Gastroesophageal sphincter (tissue), 4 donors: ENCODE data around the gene APBB1. TPM values are rescaled to one million over a fixed set of nuclear protein-coding genes. Genes with fewer than 3 reads are reported as not detected.
A peak's percentile ranks its signal among the peaks of the same experiment; 100 is the strongest.

Experiments
- ATAC-seq: fragments of 150-250 bp; one replicate; pipeline ENCODE4 v1.9.1; 2016; ENCODE audit warnings: mild to moderate bottlenecking, moderate library complexity
- H3K27ac ChIP-seq, 4 donors: fragments of 200-600 bp; sonication (generic) in 3 of 4; 1 replicate in 3 of 4; 2 replicates in 1 of 4; pipeline ENCODE4 v1.5.1; 2016 to 2019
- H3K27me3 ChIP-seq: fragments of 200-600 bp; sonication (generic); one replicate; pipeline ENCODE4 v1.5.1; 2019
- H3K36me3 ChIP-seq, 2 donors: fragments of 200-600 bp; sonication (generic); one replicate each; pipeline ENCODE4 v1.5.1; 2019; ENCODE audit warnings: control low read depth in 1 of 2
- H3K4me1 ChIP-seq, 3 donors: fragments of 200-600 bp; sonication (generic); 1 replicate in 2 of 3; 2 replicates in 1 of 3; pipeline ENCODE4 v1.5.1; 2016 to 2019; ENCODE audit warnings: control low read depth in 2 of 3
- H3K4me3 ChIP-seq, 2 donors: fragments of 200-600 bp; sonication (generic); one replicate each; pipeline ENCODE4 v1.5.1; 2019; ENCODE audit warnings: mild to moderate bottlenecking in 1 of 2, moderate library complexity in 1 of 2
- H3K9me3 ChIP-seq, 3 donors: fragments of 200-600 bp; sonication (generic); one replicate each; pipeline ENCODE4 v1.5.1; 2017 to 2019; ENCODE audit warnings: control low read depth in 2 of 3
- EP300 ChIP-seq: sonication (generic); formaldehyde crosslinking; IDR thresholded peaks from one replicate; pipeline ENCODE4 v1.6.1; 2017; ENCODE audit warnings: antibody characterized with exemption, mild to moderate bottlenecking
- POLR2A ChIP-seq, 2 donors: fragments of 450-650 bp; IDR thresholded peaks; one replicate each; pipeline ENCODE4 v1.6.1; 2017; ENCODE audit warnings: antibody characterized with exemption in 2 of 2, mild to moderate bottlenecking in 2 of 2, moderate library complexity in 1 of 2
- POLR2AphosphoS5 ChIP-seq: sonication (generic); formaldehyde crosslinking; IDR thresholded peaks from one replicate; pipeline ENCODE4 v1.6.1; 2017; ENCODE audit warnings: antibody characterized with exemption
- WGBS, 2 donors: methylation state at CpG; one replicate each; pipeline ENCODE4 v1.1.5; 2018; ENCODE audit warnings: low coverage in 1 of 2; 5-methylcytosine and 5-hydroxymethylcytosine counted together
- total RNA-seq, 4 donors: library from RNA; depleted of rRNA; stranded (reverse); fragments of >200 nt; gene quantifications; one replicate each; pipeline ENCODE4 v1.1.0, GENCODE V29; 2016
- TF ChIP-seq, protein P1 (sequence below), 4 experiments: fragments of 200-600 bp in 2 of 4; fragments of 450-650 bp in 2 of 4; sonication (generic) in 1 of 4; IDR thresholded peaks; one replicate each; pipeline ENCODE4 v1.5.1; 2017 to 2019; ENCODE audit warnings: antibody characterized with exemption in 4 of 4, mild to moderate bottlenecking in 2 of 4, moderate library complexity in 2 of 4

The APBB1 gene
- total RNA-seq, 4 donors from 2014 or later: 55.9 to 149 (median 73.1) TPM

- no peak overlapping the region for H3K4me3 ChIP-seq
- no peaks in the 10 kb centered on the region for H3K9me3 ChIP-seq
- ATAC-seq: peak; percentile 81
- H3K27me3 ChIP-seq: no peaks in the 10 kb centered on the region
- no peak overlapping the region for H3K27ac ChIP-seq
- no peak for TF ChIP-seq POLR2AphosphoS5
- TF ChIP-seq POLR2A (IDR thresholded peaks at IDR 0.05): no peak
- no peak for TF ChIP-seq EP300
- TF ChIP-seq, protein P1, sequence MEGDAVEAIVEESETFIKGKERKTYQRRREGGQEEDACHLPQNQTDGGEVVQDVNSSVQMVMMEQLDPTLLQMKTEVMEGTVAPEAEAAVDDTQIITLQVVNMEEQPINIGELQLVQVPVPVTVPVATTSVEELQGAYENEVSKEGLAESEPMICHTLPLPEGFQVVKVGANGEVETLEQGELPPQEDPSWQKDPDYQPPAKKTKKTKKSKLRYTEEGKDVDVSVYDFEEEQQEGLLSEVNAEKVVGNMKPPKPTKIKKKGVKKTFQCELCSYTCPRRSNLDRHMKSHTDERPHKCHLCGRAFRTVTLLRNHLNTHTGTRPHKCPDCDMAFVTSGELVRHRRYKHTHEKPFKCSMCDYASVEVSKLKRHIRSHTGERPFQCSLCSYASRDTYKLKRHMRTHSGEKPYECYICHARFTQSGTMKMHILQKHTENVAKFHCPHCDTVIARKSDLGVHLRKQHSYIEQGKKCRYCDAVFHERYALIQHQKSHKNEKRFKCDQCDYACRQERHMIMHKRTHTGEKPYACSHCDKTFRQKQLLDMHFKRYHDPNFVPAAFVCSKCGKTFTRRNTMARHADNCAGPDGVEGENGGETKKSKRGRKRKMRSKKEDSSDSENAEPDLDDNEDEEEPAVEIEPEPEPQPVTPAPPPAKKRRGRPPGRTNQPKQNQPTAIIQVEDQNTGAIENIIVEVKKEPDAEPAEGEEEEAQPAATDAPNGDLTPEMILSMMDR (IDR thresholded peaks at IDR 0.05): peak; percentile 73 to 92 (median 80)
- H3K4me1 ChIP-seq: no peaks in the 10 kb centered on the region
- WGBS, 2 donors: 0 to 35% methylated on average over 1 to 2 of the region's 5 CpGs
- H3K36me3 ChIP-seq: peaks cover 0 to 12% of the 10 kb centered on the region in 2 donors
Measured at GRCh38 chr11:6443269-6444003, 24.5 kb upstream of the APBB1 start.

DNA sequence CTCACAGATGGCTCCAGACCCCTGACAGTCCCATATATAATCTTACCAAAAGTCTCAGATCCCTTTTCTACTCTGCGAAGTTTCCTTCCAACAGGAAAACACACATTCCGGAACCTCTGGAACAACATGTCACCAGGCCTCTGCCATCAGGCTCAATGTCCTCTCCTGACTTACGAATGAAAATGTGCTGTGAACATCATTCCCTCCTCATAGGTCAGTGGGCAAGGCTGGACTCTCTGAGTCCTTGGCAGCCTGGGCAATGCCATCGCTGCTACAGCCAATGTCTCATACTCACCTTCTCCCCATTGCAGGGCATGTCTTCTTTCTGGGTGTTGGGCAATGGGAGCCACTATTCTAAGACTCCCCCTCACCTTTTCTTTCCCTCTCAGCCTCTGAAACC lies 23.5 kb upstream of the APBB1 start:
- Histone ChIP-seq H3K27ac (no peak overlapping the region), H3K4me1 (no peaks in the 10 kb centered on the region), H3K27me3 (no peaks in the 10 kb centered on the region), H3K4me3 (no peak overlapping the region), H3K36me3 (peaks cover 0 to 2% of the 10 kb centered on the region in 2 donors), H3K9me3 (no peaks in the 10 kb centered on the region)
- ATAC-seq: no peak
- TF ChIP-seq, protein P1 (IDR thresholded peaks at IDR 0.05): no peak
- TF ChIP-seq EP300: no peak
- TF ChIP-seq POLR2A (IDR thresholded peaks at IDR 0.05): no peak
- no peak for TF ChIP-seq POLR2AphosphoS5
- WGBS, 2 donors: 85 to 89% methylated on average over 2 to 4 of the region's 4 CpGs

- TF ChIP-seq POLR2A (IDR thresholded peaks at IDR 0.05) (no peak), EP300 (no peak), POLR2AphosphoS5 (no peak)
- TF ChIP-seq, protein P1 (IDR thresholded peaks at IDR 0.05): no peak
- ATAC-seq: no peak
- Histone ChIP-seq H3K4me3 (no peak within 1 kb of the TSS), H3K9me3 (no peaks in the 10 kb centered on the region), H3K27ac (no peak within 1 kb of the TSS), H3K4me1 (no peaks in the 10 kb centered on the region), H3K36me3 (no peaks in the 10 kb centered on the region), H3K27me3 (no peaks in the 10 kb centered on the region)
- WGBS, 2 donors: 72% methylated on average over 2 of the region's 3 CpGs; no CpG with 5 or more reads in 1 of the 2 donors
Measured at GRCh38 chr11:6440906-6441358, 22.0 kb upstream of the APBB1 start, which contains the start of gene HPX. HPX (minus strand) TSS chr11:6440987; CDS start chr11:6440963, 24 bp downstream.

- Histone ChIP-seq H3K9me3 (no peaks in the 10 kb centered on the region), H3K27ac (no peak overlapping the region), H3K36me3 (no peaks in the 10 kb centered on the region), H3K4me3 (no peak overlapping the region), H3K4me1 (no peaks in the 10 kb centered on the region), H3K27me3 (no peaks in the 10 kb centered on the region)
- 0 to 11% methylated on average over 1 of the region's 1 CpG for WGBS, 2 donors
- peak; percentile 45 for ATAC-seq
- TF ChIP-seq POLR2A (IDR thresholded peaks at IDR 0.05): no peak
- no peak for TF ChIP-seq POLR2AphosphoS5
- TF ChIP-seq EP300: no peak
- TF ChIP-seq, protein P1 (IDR thresholded peaks at IDR 0.05): peak; percentile 31 to 71 (median 51)
Measured at GRCh38 chr11:6438979-6439571, 20.2 kb upstream of the APBB1 start.
